ENCODE data around the gene HMGN3.

The HMGN3 gene

GRCh38 chr6:79231666-79232065 lies 2.8 kb downstream of the HMGN3 start:
- DNase-seq, result no peak

GRCh38 chr6:79231101-79231500 lies 3.4 kb downstream of the HMGN3 start:
- DNase-seq, result no peak

- DNase-seq, result no peak
Measured at GRCh38 chr6:79230149-79230548, 4.3 kb downstream of the HMGN3 start.

GRCh38 chr6:79227445-79227844 lies 7.0 kb downstream of the HMGN3 start:
- DNase-seq, result no peak

GRCh38 chr6:79226660-79227059 lies 7.8 kb downstream of the HMGN3 start:
- DNase-seq, result no peak

GRCh38 chr6:79225717-79226599 lies 8.5 kb downstream of the HMGN3 start:
- DNase-seq, result no peak

- no peak for DNase-seq
Measured at GRCh38 chr6:79223611-79224404, 10.7 kb downstream of the HMGN3 start.

- DNase-seq, result no peak
Measured at GRCh38 chr6:79215213-79215824, 19.2 kb downstream of the HMGN3 start.

- no peak for DNase-seq
Measured at GRCh38 chr6:79212859-79213258, 21.6 kb downstream of the HMGN3 start.

GRCh38 chr6:79208816-79209215 lies 25.7 kb downstream of the HMGN3 start:
- no peak for DNase-seq

GRCh38 chr6:79203753-79204253 lies 30.7 kb downstream of the HMGN3 start:
- DNase-seq, result no peak

- no peak for DNase-seq
Measured at GRCh38 chr6:79202556-79202955, 31.9 kb downstream of the HMGN3 start.

GRCh38 chr6:79201983-79202382 lies 32.5 kb downstream of the HMGN3 start:
- no peak for DNase-seq

- DNase-seq, result no peak
Measured at GRCh38 chr6:79201143-79201542, 33.3 kb downstream of the HMGN3 start.

- no peak for DNase-seq
Measured at GRCh38 chr6:79196912-79197311, 37.6 kb downstream of the HMGN3 start.

GRCh38 chr6:79193971-79194370 lies 40.5 kb downstream of the HMGN3 start:
- no peak for DNase-seq

GRCh38 chr6:79189760-79190350 lies 44.6 kb downstream of the HMGN3 start:
- no peak for DNase-seq

- no peak for DNase-seq
Measured at GRCh38 chr6:79188885-79189480, 45.5 kb downstream of the HMGN3 start.

- no peak for DNase-seq
Measured at GRCh38 chr6:79188107-79188506, 46.4 kb downstream of the HMGN3 start.

- DNase-seq, result no peak
Measured at GRCh38 chr6:79186564-79186963, 47.9 kb downstream of the HMGN3 start.

GRCh38 chr6:79184641-79185040 lies 49.8 kb downstream of the HMGN3 start:
- DNase-seq, result no peak

GRCh38 chr6:79184086-79184485 lies 50.4 kb downstream of the HMGN3 start:
- no peak for DNase-seq

- DNase-seq, result peak in 1 of 2 experiments; percentile 33
Measured at GRCh38 chr6:79180052-79180451, 54.4 kb downstream of the HMGN3 start.

Data from NCI-H524 (cell line).